Choroid plexus epithelial cell (primary cell): Measurements from ENCODE around the gene NHSL2.

Source experiments
- DNase-seq: peaks from one replicate; pipeline ENCODE4 v3.0.0-alpha.2; 2010; ENCODE audit warnings: low read depth
- H3K4me3 ChIP-seq: 2 replicates; pipeline ENCODE4 v1.5.1; 2011; ENCODE audit warnings: low read depth, mild to moderate bottlenecking, control low read depth, low read length, moderate library complexity
- CTCF ChIP-seq: conservative IDR thresholded peaks from 2 replicates; pipeline ENCODE4 v1.5.1; 2011; ENCODE audit warnings: low read depth, mild to moderate bottlenecking, control low read depth, inconsistent platforms, low read length, moderate library complexity

The NHSL2 gene

DNA sequence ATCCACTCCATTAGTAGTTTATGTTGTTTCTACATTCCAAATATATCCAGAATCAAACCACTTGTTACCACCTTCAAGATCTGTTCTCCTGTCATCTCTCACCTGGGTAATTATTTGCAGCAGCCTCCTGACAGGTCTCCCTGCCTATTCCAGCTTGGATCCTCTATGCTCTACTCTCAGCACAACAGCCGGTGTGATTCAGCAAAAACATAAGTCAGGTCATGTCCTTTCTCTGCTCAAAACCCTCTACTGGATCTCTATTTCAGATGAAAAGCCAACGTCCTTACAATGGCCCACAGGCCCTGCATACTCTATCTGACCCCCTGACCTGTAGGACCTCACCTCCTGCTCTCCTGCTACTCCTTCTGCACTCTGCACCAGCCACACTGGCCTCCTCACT, 84.5 kb downstream of the NHSL2 start:
- DNase-seq = no peak
- TF ChIP-seq CTCF = no peak
- H3K4me3 ChIP-seq = no peak overlapping the region

- H3K4me3 ChIP-seq = no peak overlapping the region
- TF ChIP-seq CTCF = no peak
- DNase-seq = no peak
Measured at GRCh38 chrX:71996136-71996535, 85.5 kb downstream of the NHSL2 start.

- TF ChIP-seq CTCF = no peak
- DNase-seq = no peak
Measured at GRCh38 chrX:71996826-71997225, 86.2 kb downstream of the NHSL2 start.

DNA sequence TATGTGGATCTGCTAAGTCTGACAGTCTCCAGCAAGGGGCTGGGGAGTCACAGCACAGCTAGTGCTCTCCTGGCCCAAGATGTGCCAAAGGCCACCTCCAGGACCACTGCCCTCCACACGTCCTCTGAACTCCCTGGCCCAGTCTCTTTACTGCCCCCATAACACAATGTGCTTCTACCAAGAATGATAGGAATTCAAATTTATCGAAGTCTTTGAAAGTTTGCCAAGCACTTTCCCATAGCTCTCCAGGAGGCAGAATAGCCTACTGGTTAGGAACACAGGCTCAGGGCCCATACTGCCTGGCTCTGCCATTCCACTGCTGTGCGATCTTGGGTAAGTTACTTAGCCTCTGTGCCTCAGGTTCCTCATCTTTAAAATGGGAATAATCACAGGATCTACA, 86.7 kb downstream of the NHSL2 start:
- no peak overlapping the region for H3K4me3 ChIP-seq
- no peak for TF ChIP-seq CTCF
- no peak for DNase-seq

More at GRCh38 chrX:71996826-71997225, 86.2 kb downstream of the NHSL2 start:
- H3K4me3 ChIP-seq = no peak overlapping the region

DNA sequence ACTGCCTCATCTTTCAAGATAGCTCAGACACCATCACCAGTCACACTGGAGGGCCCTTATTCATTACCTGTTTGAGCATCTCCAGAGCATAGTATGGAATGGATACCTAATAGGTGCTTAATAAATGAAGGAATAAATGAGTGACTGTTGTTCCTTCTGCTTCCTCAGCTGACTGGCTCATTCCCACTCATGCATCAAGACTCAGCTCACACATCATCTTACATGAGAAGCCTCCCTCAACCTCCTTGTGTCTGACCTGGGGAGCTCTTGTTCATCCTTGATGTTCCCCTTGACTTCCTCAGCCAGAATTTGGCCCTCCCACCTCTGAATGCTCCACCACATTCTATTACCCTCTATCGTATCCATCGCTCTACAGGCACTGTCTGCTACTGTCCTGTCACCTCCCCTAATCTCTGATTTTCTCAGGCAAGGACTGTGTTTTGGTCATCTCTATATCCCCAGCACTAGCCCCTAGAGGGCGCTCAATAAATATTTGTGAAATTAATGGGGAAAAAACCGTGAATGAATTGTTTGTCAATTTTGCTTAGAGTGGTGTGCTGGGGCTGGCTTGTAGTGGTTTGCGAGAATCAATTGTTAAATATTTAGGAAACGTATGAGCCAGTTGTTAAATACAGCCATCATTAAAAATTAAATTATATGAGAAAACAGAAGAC, 88.3 kb downstream of the NHSL2 start:
- TF ChIP-seq CTCF = peak; percentile 59
- no peak for DNase-seq
- H3K4me3 ChIP-seq = no peak overlapping the region

GRCh38 chrX:71999535-71999934, 88.9 kb downstream of the NHSL2 start:
- no peak overlapping the region for H3K4me3 ChIP-seq
- TF ChIP-seq CTCF = no peak
- no peak for DNase-seq

GRCh38 chrX:72001471-72001870, 90.8 kb downstream of the NHSL2 start:
- TF ChIP-seq CTCF = no peak
- no peak overlapping the region for H3K4me3 ChIP-seq
- no peak for DNase-seq
